Epidermal melanocyte (primary cell): ENCODE measurements around the gene RAPGEF3.

Source experiments
- DNase-seq: peaks from one replicate; pipeline ENCODE4 v3.0.0; 2011; ENCODE audit warnings: low spot score; ENCODE audit not compliant: insufficient read length

RAPGEF3 gene

DNA sequence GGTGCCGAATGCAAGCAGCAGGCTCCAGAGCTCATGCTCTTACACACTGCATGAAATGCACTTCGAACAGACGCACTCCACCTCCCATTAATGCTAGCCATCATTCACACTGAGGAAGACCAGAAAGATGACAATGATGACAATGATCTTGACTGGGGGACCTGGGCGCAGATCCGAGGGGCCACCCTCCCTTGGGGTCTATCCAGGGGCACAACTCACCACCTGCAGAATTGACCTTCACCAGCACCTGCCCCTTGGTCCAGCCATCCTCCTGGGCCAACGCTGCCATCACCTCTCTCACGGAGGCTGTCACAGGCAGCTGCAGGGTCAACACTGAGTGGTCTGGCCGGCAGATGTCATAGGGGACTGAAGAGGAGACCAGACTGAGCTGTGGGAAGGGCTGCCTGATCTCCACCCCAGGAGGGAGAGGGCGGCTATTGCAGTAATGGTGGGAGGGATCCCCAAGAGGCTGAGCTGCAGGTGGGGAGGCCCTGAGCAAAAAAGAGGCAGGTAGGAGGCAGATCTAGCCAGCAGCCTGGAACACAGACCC, 15.3 kb downstream of the RAPGEF3 start:
- DNase-seq, result no peak

DNA sequence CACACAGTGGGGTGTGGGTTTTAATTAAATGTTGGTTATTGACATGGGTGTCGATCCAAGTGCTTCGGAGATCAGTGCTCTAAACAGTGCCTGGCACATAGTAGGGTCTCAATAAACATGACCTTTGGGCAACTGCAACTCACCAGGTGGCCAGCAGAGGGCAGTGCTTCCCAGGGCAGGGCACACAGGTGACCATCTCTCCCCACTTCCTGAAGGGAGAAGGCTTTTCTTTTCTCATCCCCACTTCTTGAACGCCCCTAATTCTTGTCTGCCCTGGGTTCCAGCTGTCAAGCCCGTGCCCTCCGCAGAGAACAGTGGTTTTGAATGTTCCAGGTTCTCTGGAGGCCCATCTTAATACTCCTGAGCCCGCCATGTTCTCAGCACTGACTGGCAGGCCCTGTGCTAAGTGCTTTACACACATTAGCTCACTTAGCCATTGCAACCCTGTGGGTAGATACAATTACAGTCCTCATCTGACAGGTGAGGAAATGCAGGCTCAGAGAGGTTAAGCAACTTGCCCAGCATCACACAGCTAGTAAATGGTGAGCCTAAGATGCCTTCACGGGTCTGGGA, 16.3 kb downstream of the RAPGEF3 start:
- no peak for DNase-seq

DNA sequence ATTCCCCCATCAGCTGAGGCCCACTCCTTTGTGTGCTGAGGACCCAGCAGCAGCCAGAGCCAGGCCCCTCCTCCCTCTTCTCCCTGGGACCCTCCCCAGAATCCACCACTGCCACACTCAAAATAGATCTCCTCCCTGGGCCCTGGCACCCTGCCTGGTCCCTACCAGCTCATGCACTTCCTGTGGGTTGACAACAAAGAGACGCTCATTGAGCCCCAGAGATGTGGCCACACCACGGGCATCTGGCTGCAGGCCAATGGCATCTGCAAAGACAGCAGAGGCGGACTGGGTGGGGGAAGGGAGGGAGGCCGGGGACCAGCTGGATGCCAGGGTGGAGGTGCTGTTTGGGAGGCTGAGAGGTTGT, 17.4 kb downstream of the RAPGEF3 start:
- peak; percentile 71 for DNase-seq

DNA sequence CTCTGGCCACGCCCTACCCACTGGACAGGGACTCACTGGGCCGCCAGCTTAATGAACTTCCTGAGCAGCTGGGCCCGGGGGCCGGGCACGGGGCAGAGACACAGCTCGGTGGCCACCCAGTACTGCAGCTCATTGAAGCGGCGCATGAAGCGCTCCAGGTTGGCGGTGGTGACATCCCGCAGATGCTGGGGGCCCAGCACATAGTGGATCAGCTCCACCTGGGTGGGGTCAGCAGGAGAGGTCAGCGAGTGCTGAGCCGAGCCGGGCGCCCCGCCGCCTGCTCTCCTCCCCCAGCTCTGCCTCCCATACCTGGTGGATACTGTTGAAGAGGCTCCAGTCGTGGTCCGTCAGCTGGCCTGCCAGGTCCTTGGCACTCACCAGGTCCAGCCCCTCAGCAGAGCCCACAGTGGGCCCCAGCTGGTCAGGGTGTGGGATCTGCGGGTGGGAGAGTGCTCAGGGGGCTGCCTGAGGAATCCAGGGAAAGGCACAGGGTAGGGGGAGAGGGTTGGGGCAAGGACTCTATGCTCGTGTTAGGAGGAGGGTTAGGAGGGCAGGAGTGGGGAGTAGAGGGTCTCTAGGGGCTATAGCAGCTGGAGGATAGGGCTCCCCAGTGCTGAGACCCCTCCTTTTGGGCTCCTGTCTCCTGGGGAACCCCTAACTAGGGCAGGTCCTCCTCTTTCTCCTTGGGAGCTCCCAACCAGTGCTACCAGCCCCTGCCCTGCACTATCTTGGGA, 17.9 kb downstream of the RAPGEF3 start:
- no peak for DNase-seq

DNA sequence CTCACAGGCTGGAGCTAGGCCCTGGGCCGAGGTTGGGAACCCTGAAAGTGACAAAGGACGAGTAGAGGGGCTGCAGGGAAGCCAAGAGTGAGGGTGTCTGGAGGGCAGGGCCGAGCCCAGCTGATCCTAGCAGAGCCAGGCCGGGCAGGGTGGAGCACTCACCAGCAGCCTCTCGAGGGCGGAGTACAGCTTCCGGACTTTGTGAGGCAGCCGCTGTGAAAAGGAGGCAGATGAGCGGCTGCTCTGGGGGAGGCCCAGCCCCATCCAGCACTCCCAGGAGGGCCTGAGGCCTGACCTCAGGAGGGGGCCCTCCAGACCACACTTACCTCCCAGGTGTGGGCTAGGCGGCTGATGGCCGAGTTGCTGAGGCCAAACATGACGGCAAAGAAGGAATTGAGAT, 18.7 kb downstream of the RAPGEF3 start:
- DNase-seq, result no peak

DNA sequence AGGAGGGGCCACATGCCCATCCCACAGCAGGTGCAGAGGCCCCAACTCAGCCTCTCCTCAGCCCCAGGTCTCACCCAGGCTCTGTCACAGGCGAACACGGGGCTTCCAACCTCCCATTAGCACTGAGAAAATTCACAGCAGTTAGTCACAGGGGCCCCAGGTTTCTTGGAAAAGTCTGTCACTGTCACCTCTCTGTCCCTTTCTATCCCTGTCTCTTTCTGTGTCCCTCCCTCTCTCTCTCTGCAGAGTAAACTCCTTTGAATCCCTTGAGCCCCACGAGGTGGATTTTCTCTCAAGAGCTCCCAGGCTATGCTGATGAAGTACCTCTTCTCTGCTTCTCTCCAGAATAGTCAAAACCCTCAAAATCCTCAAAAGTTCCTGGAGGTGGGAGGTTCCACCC, 19.4 kb downstream of the RAPGEF3 start:
- DNase-seq, result no peak

DNA sequence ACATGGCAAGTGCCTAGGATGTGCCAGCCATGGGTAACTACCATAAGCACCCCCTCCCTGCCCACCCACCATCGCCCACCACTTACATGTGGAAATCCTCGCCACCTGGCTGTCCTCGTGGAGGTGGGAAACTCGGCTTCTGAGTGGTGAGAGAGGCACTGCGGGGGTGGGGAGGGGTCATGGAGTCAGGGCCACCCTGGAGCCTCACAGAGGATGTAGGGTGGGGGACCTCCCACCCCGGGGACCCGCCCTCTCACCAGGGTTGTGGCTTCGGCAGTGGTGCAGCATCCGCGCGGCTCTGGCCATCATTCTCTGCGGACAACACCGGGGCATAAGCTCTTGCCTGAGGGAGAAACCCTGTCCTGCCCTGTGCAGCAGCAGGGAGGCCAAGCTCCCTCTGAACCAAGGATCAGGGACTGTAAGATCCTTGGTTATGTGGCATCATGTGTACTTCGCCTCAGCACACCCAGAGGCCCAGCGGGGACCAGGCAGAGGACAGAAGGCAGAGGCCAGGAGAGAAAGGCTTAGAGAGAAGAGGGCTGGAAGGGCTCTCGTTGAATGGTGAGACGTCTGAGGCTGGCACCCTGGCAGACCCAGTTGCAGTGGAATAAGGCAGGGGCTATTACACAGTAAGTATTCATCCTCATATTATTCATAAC, 20.6 kb downstream of the RAPGEF3 start:
- DNase-seq, result no peak

DNA sequence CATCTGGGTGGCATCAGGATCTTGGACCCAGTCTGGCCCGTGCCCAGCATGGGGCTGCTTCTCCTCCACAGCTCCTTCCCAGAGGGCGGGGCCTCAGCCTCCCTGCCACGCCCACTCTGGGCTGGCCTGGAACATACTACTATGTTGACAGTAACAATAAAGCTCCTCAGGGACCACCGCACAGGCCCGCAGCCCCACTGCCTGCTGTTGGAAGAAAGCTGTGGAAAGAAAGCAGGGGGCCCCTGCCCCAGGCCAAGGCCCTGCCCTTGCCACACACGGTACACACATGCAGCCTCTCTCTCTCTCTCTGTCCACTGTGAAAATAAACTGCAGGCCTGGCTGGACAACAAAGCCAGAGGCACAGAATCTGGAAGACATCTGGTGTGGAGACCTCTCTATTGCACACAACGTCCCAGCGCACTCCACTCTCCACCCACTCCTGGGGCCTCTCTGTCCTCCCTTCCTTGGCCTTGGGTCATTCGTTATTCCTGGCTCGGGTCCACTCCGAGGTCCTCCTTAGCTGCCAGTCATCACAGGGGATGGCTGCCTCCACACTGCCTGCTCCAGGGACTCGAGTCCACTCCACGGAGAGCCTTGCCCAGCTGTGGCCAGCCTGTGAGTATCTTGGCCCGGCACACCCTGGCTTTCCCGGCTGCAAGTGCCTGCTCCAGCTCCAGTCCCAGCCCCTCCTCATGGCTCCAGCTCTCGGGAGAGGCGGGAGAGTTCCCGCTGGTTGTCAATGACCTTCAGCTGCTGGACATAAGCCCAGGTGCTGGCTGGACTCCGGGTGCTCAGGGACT, 21.6 kb downstream of the RAPGEF3 start:
- DNase-seq, result peak; percentile 79

DNA sequence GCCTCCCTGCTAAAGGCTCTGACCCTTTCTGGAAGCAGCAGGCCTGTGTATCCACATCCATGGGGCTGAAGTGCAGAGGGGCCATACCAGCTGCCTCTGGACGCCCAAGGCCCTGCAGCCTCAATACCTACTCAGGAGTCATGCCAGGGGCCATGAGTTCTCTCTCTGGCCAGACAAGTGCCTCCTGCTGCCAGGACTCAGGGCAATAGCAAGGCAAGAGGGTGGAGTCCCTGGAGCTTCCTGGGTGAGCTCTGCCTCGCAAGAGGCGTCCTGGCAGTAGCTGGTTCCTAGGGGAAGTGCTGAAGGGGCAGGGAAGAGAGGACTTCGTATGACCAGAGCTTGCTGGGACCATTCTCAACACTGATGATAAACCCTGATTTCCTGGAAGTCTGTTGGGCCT, 22.5 kb downstream of the RAPGEF3 start:
- no peak for DNase-seq

DNA sequence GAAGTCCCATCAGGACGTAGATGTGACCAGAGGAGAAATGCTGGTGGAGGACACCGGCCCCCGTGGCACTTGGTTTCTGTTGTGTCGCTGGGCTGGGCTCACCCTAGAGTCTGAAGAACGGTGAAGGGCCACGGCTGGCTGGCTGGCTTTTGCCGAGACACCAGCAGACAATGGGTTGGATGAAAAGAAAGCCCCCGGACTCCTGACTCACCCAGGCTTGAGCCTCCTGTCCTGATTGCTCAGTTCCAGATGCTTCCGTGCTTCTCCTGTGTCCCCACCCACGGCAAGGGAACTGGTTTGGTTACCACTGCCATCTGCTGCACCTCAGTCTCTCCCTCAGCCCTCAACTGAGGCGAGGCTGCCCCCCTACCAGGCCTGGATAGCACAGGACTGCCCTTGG, 23.0 kb downstream of the RAPGEF3 start:
- no peak for DNase-seq

DNA sequence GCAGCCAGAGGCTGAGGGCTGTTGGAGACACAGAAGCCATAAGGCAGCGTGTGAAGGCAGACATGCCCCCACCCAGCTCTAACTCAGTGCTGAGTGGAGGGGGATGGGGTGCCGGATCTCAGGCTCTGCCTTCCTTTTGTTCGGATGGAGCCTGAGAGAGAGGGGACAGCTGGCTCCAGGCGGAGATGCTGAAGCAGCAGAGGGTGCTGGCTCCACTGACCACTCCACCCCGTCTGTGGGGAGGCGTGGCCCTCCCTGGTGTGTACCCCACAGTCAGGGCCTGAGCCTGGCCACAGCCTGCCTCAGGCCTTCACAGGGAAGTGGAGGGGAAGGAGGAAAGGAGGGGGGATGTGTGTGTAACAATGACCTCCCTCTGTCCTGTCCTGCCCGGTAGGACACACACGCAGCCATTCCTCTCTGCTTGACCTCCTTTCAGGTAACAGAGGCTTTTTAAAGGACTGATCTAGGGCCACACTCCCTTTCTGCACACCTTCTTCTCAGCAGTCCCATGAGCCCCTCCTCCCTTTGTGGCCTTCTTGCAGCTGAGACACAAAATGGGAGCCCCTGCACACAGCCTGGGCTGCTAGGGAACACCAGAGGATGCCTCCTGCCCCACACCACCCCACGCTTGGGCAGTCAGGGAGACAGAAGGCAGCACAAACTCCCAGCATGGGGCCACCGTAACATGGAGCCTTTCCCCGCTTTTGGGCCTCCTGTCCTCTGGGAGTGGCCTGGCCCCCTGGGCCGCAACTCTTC, 23.8 kb downstream of the RAPGEF3 start:
- no peak for DNase-seq

DNA sequence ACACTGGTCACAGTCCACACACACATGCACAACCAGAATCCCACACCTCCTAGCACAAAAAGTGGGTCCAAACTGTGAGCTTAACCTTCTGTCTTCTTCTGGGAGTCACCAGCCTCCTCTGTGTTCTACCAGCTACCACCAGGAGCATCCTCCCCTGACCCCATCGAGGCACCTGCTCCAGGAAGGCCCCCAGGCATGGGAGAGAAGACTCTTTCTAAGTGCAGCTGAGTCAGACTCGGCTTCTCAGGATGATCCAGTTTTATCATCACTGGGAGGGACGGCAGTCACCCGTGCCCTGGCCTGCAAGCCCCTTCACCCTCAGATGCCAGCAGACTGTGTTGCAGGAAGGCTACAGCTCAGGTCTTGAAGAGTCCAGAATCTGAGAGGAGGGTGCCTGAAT, 25.5 kb downstream of the RAPGEF3 start:
- DNase-seq, result no peak

DNA sequence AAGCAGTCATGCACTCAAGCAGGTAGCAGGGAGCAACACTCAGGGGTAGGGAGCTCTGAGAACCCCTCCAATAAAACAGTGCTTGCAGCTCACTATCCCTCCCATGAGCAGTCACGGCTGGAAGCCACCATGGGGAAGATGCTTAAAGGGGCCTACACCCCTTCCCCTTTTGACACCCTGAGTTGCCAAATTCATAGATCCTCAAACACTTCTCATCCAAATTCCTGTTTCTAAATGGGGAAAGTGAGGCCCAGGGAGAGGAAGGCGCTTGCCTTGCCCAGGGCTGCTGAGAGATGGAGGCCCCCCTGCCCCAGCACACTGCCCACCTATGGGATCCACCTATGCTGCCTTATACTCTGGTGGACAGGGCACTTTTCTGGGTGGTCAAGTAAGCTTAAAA, 26.2 kb downstream of the RAPGEF3 start:
- no peak for DNase-seq

DNA sequence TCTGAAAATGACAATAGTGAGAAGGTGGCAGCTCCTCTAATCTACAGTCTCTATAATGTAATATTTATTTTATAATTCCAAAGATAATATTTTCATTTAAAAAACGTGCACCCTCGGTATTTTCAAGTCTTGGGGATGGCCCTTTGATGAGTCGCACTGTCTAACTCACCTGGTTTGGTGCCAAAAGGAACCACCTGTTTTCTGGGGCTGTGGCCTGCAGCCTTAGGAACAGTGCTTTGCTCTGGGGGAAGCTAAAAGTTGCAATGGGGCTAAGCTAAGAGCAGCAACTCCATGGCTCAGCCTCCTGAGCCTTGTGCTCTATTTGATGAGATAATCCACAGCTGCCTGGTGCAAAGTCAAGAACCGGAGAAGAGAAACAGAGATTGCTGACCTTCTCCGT, 27.0 kb downstream of the RAPGEF3 start:
- no peak for DNase-seq

DNA sequence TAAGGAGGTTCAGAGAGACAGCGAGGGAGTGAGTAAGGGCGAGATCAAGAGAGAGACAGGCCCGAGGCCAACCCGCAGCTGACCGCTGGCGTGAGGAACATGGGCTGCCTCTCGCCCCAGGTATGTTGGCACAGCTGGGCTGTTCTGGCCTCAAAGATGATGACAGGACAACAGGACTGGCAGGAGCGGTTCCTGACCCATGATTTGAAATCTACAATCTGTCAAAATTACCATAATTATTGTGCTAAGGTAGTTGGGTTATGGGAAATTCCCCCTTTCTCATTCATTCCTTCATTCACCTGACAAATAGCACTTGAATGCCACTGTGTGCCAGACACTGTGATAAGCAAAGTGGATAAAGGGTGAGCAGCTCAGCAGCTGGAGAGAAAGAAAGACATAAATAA, 28.3 kb downstream of the RAPGEF3 start:
- no peak for DNase-seq

DNA sequence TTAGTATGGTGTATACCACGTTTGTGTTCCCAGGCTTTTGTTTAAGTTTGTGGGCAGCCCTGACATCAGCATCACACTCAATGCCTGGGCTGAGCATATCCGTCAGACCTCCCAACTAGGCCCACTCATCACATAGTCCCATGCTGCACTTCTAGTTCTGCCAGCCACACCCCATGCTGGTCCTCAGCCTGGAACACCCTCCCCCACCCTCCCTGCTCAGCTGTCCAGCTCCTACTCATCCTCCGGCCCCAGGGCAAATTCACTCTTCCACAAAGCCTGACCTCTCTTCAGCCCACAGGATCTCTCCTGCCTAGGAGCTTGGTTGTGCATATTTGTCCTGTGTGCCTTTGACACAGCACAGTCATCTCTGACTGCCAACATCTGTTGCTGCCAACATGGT, 29.4 kb downstream of the RAPGEF3 start:
- no peak for DNase-seq

DNA sequence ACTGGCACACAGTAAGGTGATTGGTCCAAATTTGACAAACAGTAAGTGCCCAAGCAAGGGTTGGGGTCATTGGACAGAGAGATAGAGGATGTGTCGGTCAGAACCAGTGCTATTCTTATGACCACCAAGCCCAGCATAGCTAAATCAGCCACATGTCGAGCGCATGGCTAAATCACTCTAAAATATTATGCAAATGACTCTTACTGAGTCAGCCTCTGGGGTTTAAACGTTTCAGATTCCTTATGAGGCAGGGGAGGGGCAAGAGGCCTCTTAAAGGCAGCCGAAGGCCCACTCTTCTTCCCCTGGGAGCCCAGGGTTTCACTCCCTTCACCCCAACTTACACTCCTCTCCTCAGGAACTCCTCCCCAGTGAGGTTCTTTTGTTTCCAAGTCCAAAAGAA, 32.8 kb downstream of the RAPGEF3 start:
- DNase-seq, result peak; percentile 67

DNA sequence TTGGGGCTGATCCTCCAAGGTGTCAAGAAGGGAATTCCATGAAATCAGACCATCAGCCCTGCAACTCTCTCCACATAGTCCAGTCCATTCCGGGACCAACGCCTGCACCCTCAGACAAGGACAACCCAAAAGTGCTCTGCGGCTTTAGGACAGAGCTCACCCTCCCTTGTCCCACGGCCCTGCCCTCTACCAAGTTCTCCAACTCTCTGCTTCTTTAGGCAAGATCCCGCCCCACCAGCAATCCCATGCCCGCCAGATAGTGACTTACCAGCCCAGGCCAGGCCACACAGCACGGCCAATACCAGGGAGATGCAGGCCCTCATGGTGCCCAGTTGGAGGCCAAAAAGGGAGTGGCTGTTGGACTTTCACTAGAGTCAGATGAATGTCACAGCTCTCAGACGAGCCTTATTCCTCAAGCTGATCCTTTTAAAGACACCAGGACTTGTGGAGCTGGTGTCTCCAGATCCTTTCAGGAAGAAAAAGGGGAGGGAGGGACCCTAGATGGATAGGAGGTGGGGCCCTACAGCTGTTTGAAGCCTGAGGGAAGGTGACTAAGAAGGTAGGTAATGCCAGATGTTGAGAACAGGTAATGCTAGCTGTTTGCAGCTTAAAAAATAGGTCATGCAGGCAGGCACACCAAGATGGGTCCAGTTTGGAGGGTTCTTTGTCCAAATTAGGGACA, 33.4 kb downstream of the RAPGEF3 start, which contains the start of gene ENDOU:
Gene ENDOU (minus strand): TSS at position 400 of the 682 bp plus-strand sequence. CDS start 77 bp downstream, at position 323.
- no peak for DNase-seq

DNA sequence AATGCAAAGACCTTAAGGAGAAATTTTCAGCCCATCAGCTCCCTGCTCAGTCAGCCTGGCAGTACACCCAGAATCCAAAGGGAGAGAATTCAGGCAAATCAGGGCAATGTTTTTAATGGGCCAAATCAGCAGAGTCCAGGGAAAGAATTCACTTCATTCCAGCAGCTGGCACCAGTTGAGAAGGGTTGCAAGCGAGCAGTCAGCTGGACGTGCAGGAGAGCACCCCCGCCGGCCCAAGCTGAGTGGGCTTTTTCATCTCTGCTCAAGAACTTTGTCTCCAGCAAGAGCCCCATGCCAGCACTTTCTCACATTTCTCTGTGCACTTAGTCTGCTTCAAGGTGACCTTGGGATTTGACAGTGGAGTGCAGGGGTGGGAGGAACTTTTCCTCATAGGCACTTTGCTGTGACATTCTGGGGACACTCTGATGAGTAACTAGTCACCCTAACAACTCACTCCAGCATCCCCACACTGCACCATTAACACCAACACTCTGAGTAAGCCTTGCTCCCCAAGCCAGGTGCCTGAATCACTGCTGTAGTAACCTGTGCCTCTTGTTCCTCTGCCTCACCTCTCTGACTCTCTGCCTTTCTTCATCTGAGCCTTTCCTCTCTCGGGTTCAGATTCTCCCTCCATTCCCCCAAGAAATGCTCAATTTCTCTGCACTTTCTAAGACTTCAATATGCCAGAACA, 35.6 kb downstream of the RAPGEF3 start:
- DNase-seq, result no peak
